ACC112 (cell line): ENCODE measurements around the gene FAM163A.
"Not testable (repeated sequence)": the region's sequence is repeated elsewhere in the genome, so short reads cannot be mapped to it uniquely, and the experiment has no call there.

Experiments
- H2AFZ ChIP-seq: fragments of 200-600 bp; sonication (generic); one replicate; pipeline ENCODE4 v1.6.0; 2017; ENCODE audit warnings: antibody characterized with exemption, low read length; ENCODE audit not compliant: unreplicated experiment
- H3K27ac ChIP-seq: fragments of 200-600 bp; sonication (generic); 2 replicates; pipeline ENCODE4 v1.5.1; 2014; ENCODE audit warnings: low read depth, mild to moderate bottlenecking, antibody characterized with exemption, low read length, moderate library complexity
- H3K27me3 ChIP-seq: fragments of 200-600 bp; sonication (generic); 2 replicates; pipeline ENCODE4 v1.6.1; 2014; ENCODE audit warnings: mild to moderate bottlenecking, antibody characterized with exemption, low read length, moderate library complexity, mixed read lengths; ENCODE audit not compliant: insufficient read depth
- H3K36me3 ChIP-seq: fragments of 200-600 bp; sonication (generic); 2 replicates; pipeline ENCODE4 v1.6.1; 2016; ENCODE audit warnings: mild to moderate bottlenecking, antibody characterized with exemption, low read length, moderate library complexity, mixed read lengths; ENCODE audit not compliant: insufficient read depth
- H3K4me1 ChIP-seq: fragments of 200-600 bp; sonication (generic); one replicate; pipeline ENCODE4 v1.6.1; 2016; ENCODE audit warnings: low read length, mixed read lengths; ENCODE audit not compliant: insufficient read depth, unreplicated experiment, control insufficient read depth
- H3K4me3 ChIP-seq: fragments of 200-600 bp; sonication (generic); 2 replicates; pipeline ENCODE4 v1.5.1; 2014; ENCODE audit warnings: mild to moderate bottlenecking, low read depth, low read length
- H3K79me2 ChIP-seq: fragments of 200-600 bp; sonication (generic); one replicate; pipeline ENCODE4 v1.6.0; 2016; ENCODE audit warnings: low read length; ENCODE audit not compliant: control insufficient read depth, unreplicated experiment, insufficient read depth

The FAM163A gene

DNA sequence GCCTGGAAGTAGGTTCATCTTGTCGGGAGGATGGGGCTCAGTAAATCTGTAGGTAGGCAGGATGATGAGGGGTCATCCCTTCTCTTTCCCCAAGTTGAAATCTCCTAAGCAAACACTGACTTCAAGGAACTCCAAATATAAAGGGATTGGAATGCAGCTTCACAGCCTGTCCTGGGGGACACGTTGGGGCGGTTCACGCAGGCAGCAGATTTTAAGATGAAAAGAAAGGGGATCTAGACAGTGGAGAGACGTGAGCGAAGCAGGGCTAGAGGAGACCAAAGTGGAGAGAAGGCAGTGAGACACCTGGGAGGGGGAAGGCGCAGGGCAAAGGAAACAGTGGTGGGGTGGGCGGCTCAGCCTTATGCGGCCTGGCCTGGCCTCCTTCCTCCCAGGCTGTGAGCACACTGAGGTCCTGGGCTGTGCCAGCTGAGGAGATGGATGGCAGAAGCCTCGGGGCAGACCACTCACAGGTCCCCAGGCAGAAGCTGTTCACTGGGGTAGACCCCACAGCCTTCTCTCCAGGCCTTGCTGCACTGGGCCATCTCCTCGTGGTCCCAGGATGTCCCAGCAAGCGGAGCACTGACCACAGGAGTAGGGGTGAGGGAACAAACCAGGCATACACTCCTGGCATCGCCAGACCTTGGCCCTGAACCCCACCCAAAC is 82.8 kb downstream of the FAM163A start:
- Histone ChIP-seq H2AFZ (no peak overlapping the region), H3K4me1 (no peaks in the 10 kb centered on the region)

GRCh38 chr1:179826626-179827280 is 83.7 kb downstream of the FAM163A start:
- no peak overlapping the region for H2AFZ ChIP-seq
- H3K4me3 ChIP-seq, result no peak overlapping the region
- H3K27ac ChIP-seq, result no peak overlapping the region
- no peaks in the 10 kb centered on the region for H3K36me3 ChIP-seq
- H3K27me3 ChIP-seq, result peaks cover 16% of the 10 kb centered on the region
- H3K79me2 ChIP-seq, result no peaks in the 10 kb centered on the region
- H3K4me1 ChIP-seq, result no peaks in the 10 kb centered on the region

More for the DNA sequence above, 82.8 kb downstream of the FAM163A start:
- no peaks in the 10 kb centered on the region for H3K79me2 ChIP-seq
- H3K36me3 ChIP-seq, result no peaks in the 10 kb centered on the region
- no peak overlapping the region for H3K27ac ChIP-seq
- H3K4me3 ChIP-seq, result no peak overlapping the region
- H3K27me3 ChIP-seq, result peaks cover 16% of the 10 kb centered on the region

DNA sequence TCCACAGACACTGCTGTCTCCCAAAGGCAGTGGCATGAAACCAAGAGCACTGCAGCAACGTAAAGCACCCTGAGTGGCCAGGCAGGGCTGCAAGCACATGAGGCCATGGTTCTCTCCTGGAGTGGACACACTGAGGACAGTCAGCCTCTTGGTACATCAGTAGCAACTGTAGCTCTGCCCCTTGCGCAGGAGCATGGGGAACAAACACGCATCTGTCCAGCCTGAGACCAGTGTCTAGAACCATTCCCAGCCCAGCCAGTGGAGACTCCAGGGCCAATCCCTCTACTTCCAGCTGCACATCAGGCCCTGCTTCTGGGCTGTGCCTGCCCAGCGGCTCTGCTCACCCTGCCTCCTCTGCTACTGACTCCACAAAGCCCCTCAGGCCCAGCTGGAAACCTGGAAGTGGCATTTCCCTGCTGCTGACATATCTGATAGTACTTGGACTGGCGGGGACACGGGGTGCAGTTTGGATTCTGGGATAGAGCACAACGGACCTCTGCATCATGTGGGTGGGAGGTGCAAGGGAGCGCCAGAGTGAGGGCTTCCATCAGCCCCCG is 85.5 kb downstream of the FAM163A start:
- no peak overlapping the region for H3K27ac ChIP-seq
- H3K27me3 ChIP-seq, result peaks cover 16% of the 10 kb centered on the region
- no peak overlapping the region for H2AFZ ChIP-seq
- no peaks in the 10 kb centered on the region for H3K79me2 ChIP-seq
- no peaks in the 10 kb centered on the region for H3K4me1 ChIP-seq
- no peak overlapping the region for H3K4me3 ChIP-seq
- no peaks in the 10 kb centered on the region for H3K36me3 ChIP-seq

DNA sequence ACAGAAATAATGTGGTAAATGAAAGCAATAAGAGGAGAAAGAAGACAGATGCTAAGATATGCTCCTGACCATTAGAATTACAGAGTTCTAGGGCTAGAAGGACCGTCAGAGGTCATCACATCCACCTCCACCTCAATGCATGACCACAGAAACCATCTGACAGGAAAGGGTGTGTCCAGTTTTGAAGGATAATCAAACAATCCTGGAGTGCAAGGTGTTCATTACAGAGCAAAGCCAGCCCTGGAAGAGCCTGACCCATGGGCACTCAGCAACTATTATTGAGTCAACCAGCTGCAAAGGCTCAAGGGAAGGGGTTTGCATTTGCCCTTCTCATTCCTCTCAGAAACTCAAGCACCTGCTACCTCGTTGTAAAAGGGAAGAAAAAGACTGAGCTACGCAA is 88.1 kb downstream of the FAM163A start:
- no peak overlapping the region for H2AFZ ChIP-seq
- no peaks in the 10 kb centered on the region for H3K79me2 ChIP-seq
- H3K4me3 ChIP-seq, result no peak overlapping the region
- no peaks in the 10 kb centered on the region for H3K36me3 ChIP-seq
- H3K4me1 ChIP-seq, result no peaks in the 10 kb centered on the region
- H3K27me3 ChIP-seq, result peaks cover 16% of the 10 kb centered on the region
- no peak overlapping the region for H3K27ac ChIP-seq

GRCh38 chr1:179831852-179832699 is 89.0 kb downstream of the FAM163A start:
- Histone ChIP-seq H2AFZ (no peak overlapping the region), H3K79me2 (no peaks in the 10 kb centered on the region), H3K4me3 (no peak overlapping the region), H3K27me3 (peaks cover 16% of the 10 kb centered on the region), H3K36me3 (no peaks in the 10 kb centered on the region), H3K4me1 (no peaks in the 10 kb centered on the region), H3K27ac (no peak overlapping the region)

DNA sequence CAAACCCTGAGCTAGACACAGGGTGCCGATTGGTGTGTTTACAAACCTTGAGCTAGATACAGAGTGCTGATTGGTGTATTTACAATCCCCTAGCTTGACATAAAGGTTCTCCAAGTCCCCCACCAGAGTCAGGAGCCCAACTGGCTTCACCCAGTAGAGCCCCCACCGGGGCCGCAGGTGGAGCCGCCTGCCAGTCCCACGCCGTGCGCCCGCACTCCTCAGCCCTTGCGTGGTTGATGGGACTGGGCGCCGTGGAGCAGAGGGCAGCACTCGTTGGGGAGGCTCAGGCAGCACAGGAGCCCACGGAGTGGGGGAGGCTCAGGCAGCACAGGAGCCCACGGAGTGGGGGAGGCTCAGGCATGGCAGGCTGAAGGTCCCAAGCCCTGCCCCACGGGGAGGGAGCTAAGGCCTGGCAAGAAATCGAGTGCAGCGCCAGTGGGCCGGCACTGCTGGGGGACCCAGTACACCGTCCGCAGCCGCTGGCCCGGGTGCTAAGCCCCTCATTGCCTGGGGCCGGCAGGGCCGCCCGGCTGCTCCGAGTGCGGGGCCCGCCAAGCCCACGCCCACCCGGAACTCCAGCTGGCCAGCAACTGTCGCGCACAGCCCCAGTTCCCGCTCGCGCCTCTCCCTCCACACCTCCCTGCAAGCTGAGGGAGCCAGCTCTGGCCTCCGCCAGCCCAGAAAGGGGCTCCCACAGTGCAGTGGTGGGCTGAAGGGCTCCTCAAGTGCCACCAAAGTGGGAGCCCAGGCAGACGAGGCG is 93.8 kb downstream of the FAM163A start:
- H3K27ac ChIP-seq, H3K79me2 ChIP-seq, H3K4me1 ChIP-seq, H2AFZ ChIP-seq, H3K4me3 ChIP-seq, H3K27me3 ChIP-seq, H3K36me3 ChIP-seq: not testable (repeated sequence)

DNA sequence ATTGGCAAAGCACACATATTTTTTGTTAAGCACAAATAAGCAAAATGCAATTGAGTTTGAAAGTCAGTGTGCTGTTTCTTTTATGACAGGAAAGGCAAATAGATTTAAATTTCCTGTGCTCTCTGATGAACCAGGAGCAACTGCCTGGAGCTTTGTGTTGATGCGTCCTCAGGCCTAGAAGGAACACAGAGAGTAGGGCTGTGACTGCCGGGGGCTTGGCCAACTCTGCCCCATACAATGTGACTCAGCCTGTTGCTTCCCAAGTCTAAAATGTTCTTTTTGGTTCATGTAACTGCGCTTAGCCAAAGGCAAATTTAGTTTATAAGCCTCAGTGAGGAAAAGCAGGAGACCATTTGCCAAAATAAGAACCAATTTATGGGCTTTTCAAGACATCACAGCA is 97.0 kb downstream of the FAM163A start:
- Histone ChIP-seq H3K4me3 (no peak overlapping the region), H3K79me2 (no peaks in the 10 kb centered on the region), H3K4me1 (peaks cover 9% of the 10 kb centered on the region), H3K36me3 (0 out of 2 replicates have a peak, but pooled peaks cover 3% of the 10 kb centered on the region), H2AFZ (no peak overlapping the region), H3K27me3 (no peaks in the 10 kb centered on the region), H3K27ac (no peak overlapping the region)

DNA sequence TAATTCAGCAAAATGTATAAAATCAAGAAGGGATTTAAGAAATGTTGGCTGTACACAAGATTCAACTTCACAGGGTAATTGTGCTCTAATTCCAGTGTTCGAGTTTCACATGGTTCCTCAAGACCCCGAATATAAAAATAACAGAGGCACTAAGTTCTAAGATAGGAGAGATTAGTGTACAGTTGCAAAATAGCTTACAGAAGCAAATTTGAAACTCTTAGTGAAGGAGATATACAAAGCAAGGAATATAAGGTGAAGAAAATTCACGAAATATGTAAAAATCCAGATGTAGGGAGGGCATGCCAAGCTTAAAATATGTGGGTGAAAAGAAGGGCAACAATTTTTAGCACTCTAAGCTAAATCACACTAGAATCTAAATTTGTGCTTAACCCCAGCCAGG is 105.1 kb downstream of the FAM163A start:
- peaks cover 35% of the 10 kb centered on the region for H3K36me3 ChIP-seq

GRCh38 chr1:179853102-179853501 is 110.0 kb downstream of the FAM163A start:
- Histone ChIP-seq H3K36me3 (peaks cover 36% of the 10 kb centered on the region), H3K27me3 (no peaks in the 10 kb centered on the region)

More for the DNA sequence above, 105.1 kb downstream of the FAM163A start:
- Histone ChIP-seq H2AFZ (no peak overlapping the region), H3K79me2 (no peaks in the 10 kb centered on the region), H3K4me1 (peaks cover 6% of the 10 kb centered on the region), H3K4me3 (no peak overlapping the region), H3K27me3 (no peaks in the 10 kb centered on the region), H3K27ac (no peak overlapping the region)

GRCh38 chr1:179855831-179856230 is 112.7 kb downstream of the FAM163A start:
- H3K79me2 ChIP-seq, H3K4me3 ChIP-seq, H2AFZ ChIP-seq, H3K27ac ChIP-seq, H3K4me1 ChIP-seq, H3K27me3 ChIP-seq: not testable (repeated sequence)
- peaks cover 29% of the 10 kb centered on the region for H3K36me3 ChIP-seq

More at GRCh38 chr1:179853102-179853501, 110.0 kb downstream of the FAM163A start:
- Histone ChIP-seq H3K4me3 (no peak overlapping the region), H3K27ac (no peak overlapping the region), H3K4me1 (peaks cover 6% of the 10 kb centered on the region), H2AFZ (no peak overlapping the region), H3K79me2 (no peaks in the 10 kb centered on the region)
